OCI-LY7 (cell line): ENCODE measurements around the gene CERK. TPM values are rescaled to one million over a fixed set of nuclear protein-coding genes. Genes with fewer than 3 reads are reported as not detected.

Source experiments
- BruUV-seq: library from RNA; stranded (reverse); fragments of 400-500 nt; replicated peaks from 2 replicates; lab custom pipeline; 2021; lab: Mats Ljungman, UMichigan
- CTCF ChIA-PET: fragments of 300-600 bp; sonication (Branson Sonifier 250); formaldehyde crosslinking; loops from one replicate; lab custom pipeline; 2022; ENCODE audit warnings: antibody characterized with exemption; ENCODE audit not compliant: unreplicated experiment; lab: Charles Lee
- POLR2A ChIA-PET: fragments of 300-600 bp; sonication (Branson Sonifier 250); formaldehyde crosslinking; loops from one replicate; lab custom pipeline; 2022; ENCODE audit warnings: antibody characterized with exemption; lab: Charles Lee
- DNase-seq: peaks from one replicate; pipeline ENCODE4 v3.0.0-alpha.2; 2015; ENCODE audit warnings: low spot score
- H2AFZ ChIP-seq: fragments of 200-600 bp; sonication (generic), shearing (Covaris generic); 2 replicates; pipeline ENCODE4 v1.6.1; 2014; ENCODE audit warnings: mild to moderate bottlenecking, antibody characterized with exemption, low read length, moderate library complexity
- H3K27ac ChIP-seq: fragments of 200-600 bp; sonication (generic); 2 replicates; pipeline ENCODE4 v1.5.1; 2014; ENCODE audit warnings: mixed run types, low read depth, mild to moderate bottlenecking, moderate library complexity, low read length, inconsistent platforms; ENCODE audit not compliant: poor library complexity, severe bottlenecking
- H3K36me3 ChIP-seq: fragments of 200-600 bp; sonication (generic); 2 replicates; pipeline ENCODE4 v1.6.1; 2014; ENCODE audit warnings: mild to moderate bottlenecking, antibody characterized with exemption, low read length, moderate library complexity, mixed read lengths; ENCODE audit not compliant: insufficient read depth
- H3K4me1 ChIP-seq: fragments of 200-600 bp; sonication (generic); 2 replicates; pipeline ENCODE4 v1.5.1; 2014; ENCODE audit warnings: mild to moderate bottlenecking, low read length; ENCODE audit not compliant: insufficient read depth, poor library complexity, severe bottlenecking
- H3K4me2 ChIP-seq: fragments of 200-600 bp; sonication (generic); 2 replicates; pipeline ENCODE4 v1.6.1; 2014; ENCODE audit warnings: mild to moderate bottlenecking, low read length
- H3K4me3 ChIP-seq: fragments of 200-600 bp; sonication (generic); 2 replicates; pipeline ENCODE4 v1.5.1; 2014; ENCODE audit warnings: mild to moderate bottlenecking, low read depth, low read length; ENCODE audit not compliant: poor library complexity, severe bottlenecking
- H3K79me2 ChIP-seq: fragments of 200-600 bp; sonication (generic); 2 replicates; pipeline ENCODE4 v1.6.1; 2016; ENCODE audit warnings: low read depth, mild to moderate bottlenecking, low read length, moderate library complexity, mixed read lengths; ENCODE audit not compliant: insufficient read depth
- H3K9me2 ChIP-seq: fragments of 200-600 bp; sonication (generic); 2 replicates; pipeline ENCODE4 v1.6.1; 2016; ENCODE audit warnings: mild to moderate bottlenecking, low read length, mixed read lengths; ENCODE audit not compliant: insufficient read depth
- H3K9me3 ChIP-seq: fragments of 200-600 bp; sonication (generic); 2 replicates; pipeline ENCODE4 v1.6.1; 2014; ENCODE audit warnings: mild to moderate bottlenecking, mixed run types, low read length, mixed read lengths
- H4K20me1 ChIP-seq: fragments of 200-600 bp; sonication (generic); 2 replicates; pipeline ENCODE4 v1.6.1; 2014; ENCODE audit warnings: mild to moderate bottlenecking, antibody characterized with exemption, low read length, moderate library complexity, mixed read lengths; ENCODE audit not compliant: insufficient read depth
- CTCF ChIP-seq: fragments of 200-600 bp; sonication (generic); conservative IDR thresholded peaks from 2 replicates; pipeline ENCODE4 v1.5.1; 2014; ENCODE audit warnings: mild to moderate bottlenecking, antibody characterized with exemption, low read length, moderate library complexity, mixed read lengths
- EZH2phosphoT487 ChIP-seq: fragments of 200-600 bp; sonication (generic); IDR thresholded peaks from 2 replicates; pipeline ENCODE4 v1.6.1; 2018; ENCODE audit warnings: low read depth, borderline replicate concordance, mild to moderate bottlenecking, mixed run types, antibody characterized with exemption, low read length, moderate library complexity, mixed read lengths
- intact Hi-C: fragments of 100-400 bp; cut with micrococcal nuclease; formaldehyde crosslinking; loops from one replicate; pipeline ENCODE4 v1.10.0; 2022; ENCODE audit not compliant: unreplicated experiment
- total RNA-seq, 2 experiments: library from RNA; depleted of rRNA in 1 of 2; stranded (reverse); fragments of >200 nt in 1 of 2; shearing (Covaris generic) in 1 of 2; gene quantifications; 2 replicates each; pipeline ENCODE4 v1.2.3, GENCODE V29; 2014 to 2022

CERK gene
- total RNA-seq, 2 experiments from 2014 or later: 36.6 to 48.1 TPM

DNA sequence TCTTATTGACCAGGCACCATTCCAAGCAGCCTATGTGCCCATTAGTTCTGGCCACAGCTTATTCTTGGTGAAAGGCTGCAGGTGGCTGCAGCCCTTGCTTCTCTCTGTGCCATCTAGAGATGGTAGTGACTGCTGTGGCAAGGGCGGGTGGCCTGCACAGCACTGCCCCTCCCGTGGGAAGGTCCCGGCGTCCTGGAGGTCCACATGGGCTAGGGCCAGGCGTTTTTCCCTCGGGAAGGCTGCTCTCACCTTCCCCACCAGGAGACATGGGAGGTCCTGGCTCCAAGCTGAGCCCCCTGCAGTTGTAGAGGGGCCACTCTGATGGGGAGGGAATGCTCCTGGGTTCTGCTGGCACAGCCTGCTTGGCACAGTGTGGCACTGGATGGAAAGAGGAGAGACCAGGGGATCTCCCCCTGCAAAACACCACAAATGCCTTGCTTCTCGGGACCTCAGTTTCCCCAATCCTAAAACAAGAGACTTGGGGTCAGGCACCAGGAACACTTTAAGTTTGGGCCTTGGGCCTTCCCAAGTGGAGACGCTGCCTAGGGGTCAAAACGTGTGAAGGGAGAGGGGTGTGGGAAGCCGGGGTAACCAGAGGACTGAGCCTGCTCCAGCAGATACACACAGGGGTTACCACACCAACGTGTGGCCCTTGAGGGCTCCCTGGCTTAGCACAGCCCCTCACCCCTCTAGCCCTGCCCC lies 14.4 kb upstream of the CERK start:
- Histone ChIP-seq H3K4me1 (no peaks in the 10 kb centered on the region), H3K36me3 (peaks cover 6% of the 10 kb centered on the region; the same call in 1 of the 2 replicates), H3K9me2 (no peaks in the 10 kb centered on the region), H2AFZ (no peak overlapping the region), H3K4me2 (no peak overlapping the region), H3K9me3 (peaks cover 19% of the 10 kb centered on the region; the same call in 1 of the 2 replicates), H3K79me2 (no peaks in the 10 kb centered on the region), H4K20me1 (no peaks in the 10 kb centered on the region), H3K4me3 (no peak overlapping the region), H3K27ac (no peak overlapping the region)
- ChIA-PET POLR2A (no interaction called here), CTCF (no interaction called here)
- TF ChIP-seq CTCF (no peak), EZH2phosphoT487 (no peak)
- intact Hi-C loops: no loop called here
- no TSS peak for BruUV-seq
- no peak for DNase-seq

DNA sequence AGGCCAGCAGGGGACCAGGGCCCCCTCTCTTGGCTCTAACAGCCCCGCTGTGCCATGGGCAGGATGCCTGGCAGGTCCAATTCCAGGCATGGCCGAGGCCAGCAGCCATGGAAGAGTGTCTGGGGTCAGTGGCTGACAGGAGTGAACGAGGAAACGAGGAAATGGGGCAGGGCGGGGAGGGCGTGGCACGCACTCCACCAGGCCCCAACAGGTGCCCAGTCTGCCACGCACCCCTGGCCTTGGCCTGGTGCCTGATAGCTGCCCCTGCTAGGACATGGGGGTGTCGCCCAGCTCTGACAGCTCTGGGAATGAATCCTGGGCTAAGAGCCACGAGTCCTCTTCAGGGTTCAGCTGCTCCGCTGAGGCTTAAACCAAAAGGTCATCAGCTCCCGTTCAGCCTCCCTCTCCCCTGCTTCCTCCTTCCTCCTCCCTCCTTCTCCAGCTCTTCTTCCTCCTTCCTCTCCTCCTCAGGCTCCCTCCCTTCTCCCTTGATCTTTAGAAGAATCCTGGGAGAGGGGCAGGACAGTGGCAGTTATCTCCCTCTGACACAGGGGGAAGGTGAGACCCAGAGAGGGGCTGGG lies 12.9 kb upstream of the CERK start:
- ChIA-PET POLR2A (no interaction called here), CTCF (no interaction called here)
- no peak overlapping the region for H2AFZ ChIP-seq
- TF ChIP-seq EZH2phosphoT487 (no peak), CTCF (no peak)
- no peaks in the 10 kb centered on the region for H3K36me3 ChIP-seq
- no peaks in the 10 kb centered on the region for H3K4me1 ChIP-seq
- no peak for DNase-seq
- H3K9me2 ChIP-seq: no peaks in the 10 kb centered on the region
- no peak overlapping the region for H3K4me2 ChIP-seq
- no peaks in the 10 kb centered on the region for H4K20me1 ChIP-seq
- intact Hi-C loops: no loop called here
- BruUV-seq: no TSS peak
- peaks cover 5% of the 10 kb centered on the region; the same call in 1 of the 2 replicates for H3K9me3 ChIP-seq
- H3K27ac ChIP-seq: no peak overlapping the region
- H3K4me3 ChIP-seq: no peak overlapping the region
- H3K79me2 ChIP-seq: no peaks in the 10 kb centered on the region

DNA sequence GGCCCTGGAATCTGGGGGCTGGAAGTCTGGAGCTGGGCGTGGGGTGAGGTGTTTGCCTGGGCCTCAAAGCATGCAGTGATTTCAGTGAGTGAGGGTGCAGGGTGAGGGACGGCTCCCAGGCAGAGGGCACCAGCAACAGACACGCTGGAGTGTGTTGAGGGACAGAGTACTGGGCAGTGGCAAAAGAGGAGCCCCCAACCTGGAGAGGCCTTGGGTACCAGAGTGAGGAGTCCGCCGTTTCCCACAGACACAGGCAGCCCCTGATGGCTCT lies 12.4 kb upstream of the CERK start:
- ChIA-PET POLR2A (no interaction called here), CTCF (no interaction called here)
- H4K20me1 ChIP-seq: no peaks in the 10 kb centered on the region
- no peaks in the 10 kb centered on the region for H3K36me3 ChIP-seq
- H2AFZ ChIP-seq: no peak overlapping the region
- H3K4me3 ChIP-seq: no peak overlapping the region
- H3K27ac ChIP-seq: no peak overlapping the region
- TF ChIP-seq EZH2phosphoT487 (no peak), CTCF (no peak)
- intact Hi-C loops: no loop called here
- H3K4me2 ChIP-seq: no peak overlapping the region
- no peak for DNase-seq
- no TSS peak for BruUV-seq
- peaks cover under 1% of the 10 kb centered on the region; the same call in 1 of the 2 replicates for H3K9me3 ChIP-seq
- H3K4me1 ChIP-seq: no peaks in the 10 kb centered on the region
- H3K9me2 ChIP-seq: no peaks in the 10 kb centered on the region
- H3K79me2 ChIP-seq: no peaks in the 10 kb centered on the region
